NCI-H2196 (cell line): ENCODE data around the gene CYB5R4.

ENCODE experiments used
- DNase-seq: peaks from one replicate; lab custom pipeline; 2025; ENCODE audit not compliant: unreplicated experiment; lab: John Stamatoyannopoulos, UW

Gene CYB5R4

GRCh38 chr6:83859410-83860358 is at the start of gene CYB5R4:
Gene CYB5R4 (plus strand): TSS chr6:83859689. CDS start chr6:83859783, 94 bp downstream.
- DNase-seq, result peak; percentile 92

GRCh38 chr6:83812595-83812994 is 46.9 kb upstream of the CYB5R4 start:
- no peak for DNase-seq

GRCh38 chr6:83815631-83816272 is 43.7 kb upstream of the CYB5R4 start:
- no peak for DNase-seq

GRCh38 chr6:83822629-83823169 is 36.8 kb upstream of the CYB5R4 start:
- no peak for DNase-seq

GRCh38 chr6:83824388-83824801 is 35.1 kb upstream of the CYB5R4 start:
- DNase-seq, result no peak

- DNase-seq, result no peak
Observed at GRCh38 chr6:83824831-83825230, 34.7 kb upstream of the CYB5R4 start.

GRCh38 chr6:83827050-83827449 is 32.4 kb upstream of the CYB5R4 start:
- no peak for DNase-seq

GRCh38 chr6:83838727-83839126 is 20.8 kb upstream of the CYB5R4 start:
- DNase-seq, result no peak

GRCh38 chr6:83844170-83844569 is 15.3 kb upstream of the CYB5R4 start:
- no peak for DNase-seq

GRCh38 chr6:83846291-83846690 is 13.2 kb upstream of the CYB5R4 start:
- DNase-seq, result no peak

- no peak for DNase-seq
Observed at GRCh38 chr6:83847179-83847578, 12.3 kb upstream of the CYB5R4 start.

- no peak for DNase-seq
Observed at GRCh38 chr6:83849127-83849526, 10.4 kb upstream of the CYB5R4 start.

- no peak for DNase-seq
Observed at GRCh38 chr6:83849610-83850009, 9.9 kb upstream of the CYB5R4 start.

GRCh38 chr6:83852528-83853177 is 6.8 kb upstream of the CYB5R4 start:
- no peak for DNase-seq

GRCh38 chr6:83853178-83854000 is 6.1 kb upstream of the CYB5R4 start, which contains the start of gene RIPPLY2:
Gene RIPPLY2 (plus strand): TSS chr6:83853360. CDS start chr6:83853417, 57 bp downstream.
- peak; percentile 69 for DNase-seq

GRCh38 chr6:83854001-83854501 is 5.4 kb upstream of the CYB5R4 start:
- DNase-seq, result peak; percentile 46

- DNase-seq, result no peak
Observed at GRCh38 chr6:83854766-83855165, 4.7 kb upstream of the CYB5R4 start.

- DNase-seq, result no peak
Observed at GRCh38 chr6:83860359-83860755, 868 bp downstream of the CYB5R4 start.

GRCh38 chr6:83860782-83861495 is 1.4 kb downstream of the CYB5R4 start:
- no peak for DNase-seq
